GM23338 (cell line): Measurements from ENCODE around the gene XXYLT1.
"Not testable (repeated sequence)": the region's sequence is repeated elsewhere in the genome, so short reads cannot be mapped to it uniquely, and the experiment has no call there.

Experiments used
- EZH2 ChIP-seq: fragments of 200-600 bp; sonication (generic); IDR thresholded peaks from one replicate; pipeline ENCODE4 v1.8.0; 2017; ENCODE audit warnings: antibody characterized with exemption, mild to moderate bottlenecking, low read depth; ENCODE audit not compliant: unreplicated experiment
- JUNB ChIP-seq: IDR thresholded peaks from one replicate; pipeline ENCODE4 v1.6.1; 2016; ENCODE audit warnings: antibody characterized with exemption; ENCODE audit not compliant: unreplicated experiment
- ZNF114 ChIP-seq: fragments of 250-450 bp; sonication (Bioruptor Pico); IDR thresholded peaks from 2 replicates; pipeline ENCODE4 v1.5.0; 2020; ENCODE audit warnings: mild to moderate bottlenecking, moderate library complexity
- TF ChIP-seq, protein P1 (sequence below), 2 experiments: fragments of 200-600 bp in 1 of 2; sonication (generic) in 1 of 2; conservative IDR thresholded peaks; 2 replicates each; pipeline versions ENCODE4 v1.5.1 to v1.6.1; 2016 to 2017; ENCODE audit warnings: antibody characterized with exemption in 2 of 2, low read depth in 2 of 2, mild to moderate bottlenecking in 2 of 2, moderate library complexity in 1 of 2

DNA sequence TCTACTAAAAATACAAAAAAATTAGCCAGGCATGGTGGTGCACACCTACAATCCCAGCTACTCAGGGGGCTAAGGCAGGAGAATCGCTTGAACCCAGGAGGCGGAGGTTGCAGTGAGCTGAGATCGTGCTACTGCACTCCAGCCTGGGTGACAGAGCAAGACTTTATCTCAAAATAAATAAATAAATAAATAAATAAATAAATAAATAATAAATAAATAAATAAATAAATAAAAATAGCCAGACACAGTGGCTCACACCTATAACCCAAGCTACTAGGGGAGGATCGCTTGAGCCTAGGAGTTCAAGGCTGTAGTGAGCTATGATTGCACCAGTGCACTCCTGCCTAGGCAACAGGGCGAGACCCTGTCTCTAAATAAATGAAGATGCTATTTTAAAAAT lies 19.7 kb upstream of the XXYLT1 start:
- TF ChIP-seq, protein P1, sequence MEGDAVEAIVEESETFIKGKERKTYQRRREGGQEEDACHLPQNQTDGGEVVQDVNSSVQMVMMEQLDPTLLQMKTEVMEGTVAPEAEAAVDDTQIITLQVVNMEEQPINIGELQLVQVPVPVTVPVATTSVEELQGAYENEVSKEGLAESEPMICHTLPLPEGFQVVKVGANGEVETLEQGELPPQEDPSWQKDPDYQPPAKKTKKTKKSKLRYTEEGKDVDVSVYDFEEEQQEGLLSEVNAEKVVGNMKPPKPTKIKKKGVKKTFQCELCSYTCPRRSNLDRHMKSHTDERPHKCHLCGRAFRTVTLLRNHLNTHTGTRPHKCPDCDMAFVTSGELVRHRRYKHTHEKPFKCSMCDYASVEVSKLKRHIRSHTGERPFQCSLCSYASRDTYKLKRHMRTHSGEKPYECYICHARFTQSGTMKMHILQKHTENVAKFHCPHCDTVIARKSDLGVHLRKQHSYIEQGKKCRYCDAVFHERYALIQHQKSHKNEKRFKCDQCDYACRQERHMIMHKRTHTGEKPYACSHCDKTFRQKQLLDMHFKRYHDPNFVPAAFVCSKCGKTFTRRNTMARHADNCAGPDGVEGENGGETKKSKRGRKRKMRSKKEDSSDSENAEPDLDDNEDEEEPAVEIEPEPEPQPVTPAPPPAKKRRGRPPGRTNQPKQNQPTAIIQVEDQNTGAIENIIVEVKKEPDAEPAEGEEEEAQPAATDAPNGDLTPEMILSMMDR (conservative IDR thresholded peaks at IDR 0.05; ENCODE audit: low read depth in 2 of 2) = not testable (repeated sequence)
- not testable (repeated sequence) for TF ChIP-seq ZNF114 (CRISPR knock-in tag); EZH2; JUNB
